HG03066 (cell line): ENCODE data around the gene FERMT2.
"Not testable (repeated sequence)": the region's sequence is repeated elsewhere in the genome, so short reads cannot be mapped to it uniquely, and the experiment has no call there.

ENCODE experiments used
- ATAC-seq: cut with Tn5 transposase; IDR thresholded peaks from one replicate; pipeline ENCODE4 v1.9.1; 2021; ENCODE audit warnings: low read depth; ENCODE audit not compliant: unreplicated experiment

FERMT2 gene

DNA sequence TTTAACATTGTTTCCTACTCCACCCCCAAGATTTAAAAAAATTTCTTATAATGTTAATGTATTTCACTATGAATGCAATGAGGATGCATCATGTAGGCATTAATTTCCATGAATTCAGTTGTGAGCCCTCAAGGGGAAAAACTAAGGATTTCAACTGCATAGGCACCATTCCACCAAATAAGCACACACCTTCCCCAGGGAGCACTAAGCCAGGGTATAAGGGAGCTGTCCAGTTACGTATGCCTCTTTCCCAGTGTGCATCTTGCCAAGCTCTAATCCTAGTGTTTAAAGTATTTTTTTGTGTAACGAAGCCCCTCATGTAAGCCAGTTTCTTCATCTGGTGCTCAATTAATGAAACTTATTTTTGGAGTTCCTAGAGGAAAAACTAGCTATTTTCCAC lies 6.6 kb downstream of the FERMT2 start:
- no peak for ATAC-seq

GRCh38 chr14:52939427-52939826 lies 11.4 kb downstream of the FERMT2 start:
- ATAC-seq, result no peak

GRCh38 chr14:52937869-52938268 lies 13.0 kb downstream of the FERMT2 start:
- ATAC-seq, result no peak

GRCh38 chr14:52937306-52937705 lies 13.5 kb downstream of the FERMT2 start:
- ATAC-seq, result no peak

- no peak for ATAC-seq
Measured at GRCh38 chr14:52936437-52936836, 14.4 kb downstream of the FERMT2 start.

- no peak for ATAC-seq
Measured at GRCh38 chr14:52935833-52936232, 15.0 kb downstream of the FERMT2 start.

GRCh38 chr14:52934762-52935161 lies 16.1 kb downstream of the FERMT2 start:
- ATAC-seq, result no peak

GRCh38 chr14:52929192-52929807 lies 21.6 kb downstream of the FERMT2 start:
- ATAC-seq, result no peak

- no peak for ATAC-seq
Measured at GRCh38 chr14:52926953-52927352, 23.9 kb downstream of the FERMT2 start.

- no peak for ATAC-seq
Measured at GRCh38 chr14:52923902-52924575, 26.8 kb downstream of the FERMT2 start.

DNA sequence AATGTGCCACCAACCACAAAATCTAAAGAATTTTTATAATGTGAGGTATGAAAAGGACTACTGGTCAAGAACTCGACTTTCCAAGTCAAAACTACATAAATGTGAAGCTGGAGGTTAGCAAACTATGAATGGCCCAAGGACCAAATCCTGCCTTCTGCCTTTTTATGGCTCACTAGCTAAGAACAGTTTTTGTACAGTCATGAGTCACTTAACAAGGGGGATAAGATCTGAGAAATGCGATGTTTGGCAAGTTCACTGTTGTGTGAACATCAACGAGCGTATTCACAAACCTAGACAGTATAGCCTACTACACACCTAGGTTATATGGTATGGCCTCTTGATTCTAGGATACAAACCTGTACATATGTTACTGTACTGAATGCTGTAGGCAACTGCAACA lies 28.2 kb downstream of the FERMT2 start:
- no peak for ATAC-seq

DNA sequence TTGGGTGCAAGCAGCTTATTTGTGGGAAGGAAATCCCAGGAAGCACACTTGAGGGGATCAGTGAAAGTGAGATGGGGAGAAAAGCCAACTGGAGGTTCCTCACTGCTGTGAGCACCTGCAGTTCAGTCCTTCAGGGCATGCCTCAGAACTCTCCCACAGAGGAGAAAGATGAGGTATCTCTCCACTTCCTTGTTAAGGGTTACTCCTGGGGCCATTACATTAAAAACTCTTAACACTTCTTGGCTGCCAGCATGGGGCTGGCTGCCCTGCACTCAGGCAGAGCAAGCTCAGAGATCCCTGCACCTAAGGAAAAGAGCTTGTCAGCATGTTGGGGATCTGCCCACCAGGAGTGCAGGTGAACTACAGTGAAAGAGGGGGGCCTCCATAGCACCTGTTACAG lies 28.8 kb downstream of the FERMT2 start:
- ATAC-seq, result no peak

DNA sequence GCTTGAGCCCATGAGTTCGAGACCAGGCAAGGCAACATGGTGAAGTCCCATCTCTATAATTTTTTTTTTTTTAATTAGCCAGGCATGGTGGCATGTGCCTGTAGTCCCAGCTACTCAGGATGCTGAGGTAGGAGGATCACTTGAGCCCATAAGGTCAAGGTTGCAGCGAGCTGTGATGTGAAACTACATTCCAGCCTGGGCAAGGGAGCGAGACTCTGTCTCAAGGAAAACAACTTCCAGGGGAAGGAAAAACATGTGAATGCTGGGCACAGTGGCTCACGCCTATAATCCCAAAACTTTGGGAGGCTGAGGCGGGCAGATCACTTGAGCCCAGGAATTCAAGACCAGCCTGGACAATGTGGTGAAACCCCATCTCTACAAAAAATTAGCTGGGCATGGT lies 30.4 kb downstream of the FERMT2 start:
- ATAC-seq, result not testable (repeated sequence)

- ATAC-seq, result no peak
Measured at GRCh38 chr14:52919971-52920370, 30.9 kb downstream of the FERMT2 start.

DNA sequence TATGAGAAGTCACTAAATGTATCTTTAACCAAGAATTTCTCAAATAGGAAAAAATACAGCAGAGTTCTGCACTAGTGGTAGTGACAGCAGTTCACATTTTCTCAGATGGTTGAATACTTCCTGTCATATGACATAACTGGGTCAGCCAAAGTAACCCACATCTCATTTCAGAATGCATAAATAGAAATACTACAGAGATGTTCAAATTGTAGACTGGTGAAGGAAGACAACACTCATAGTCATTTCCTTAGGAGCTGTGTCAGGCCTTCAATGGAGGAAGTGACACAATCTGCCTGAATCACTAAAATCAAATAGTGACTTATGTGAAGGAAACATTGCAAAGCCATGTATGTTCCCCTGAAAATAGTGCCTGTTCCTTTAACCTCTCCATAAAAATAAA lies 32.4 kb downstream of the FERMT2 start:
- ATAC-seq, result peak; percentile 94

DNA sequence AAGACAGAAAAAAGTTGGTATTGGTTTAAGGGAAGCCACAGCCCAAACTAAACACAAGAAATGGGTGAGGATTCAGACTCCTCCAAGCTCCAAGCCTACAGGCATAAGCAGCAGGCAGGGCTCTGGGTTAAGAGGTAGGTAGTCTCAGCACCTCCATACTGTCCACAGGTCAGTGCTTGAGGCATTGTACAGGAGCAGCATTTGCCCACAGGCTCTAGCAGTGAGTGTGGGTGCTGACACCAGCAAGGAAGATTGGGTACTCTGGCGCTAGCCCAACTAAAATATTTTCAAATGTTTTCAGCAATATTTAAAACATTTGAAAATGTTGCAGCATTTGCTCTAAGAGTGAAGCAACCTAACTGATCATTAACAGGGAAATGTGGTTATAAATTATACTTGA lies 33.1 kb downstream of the FERMT2 start:
- no peak for ATAC-seq

DNA sequence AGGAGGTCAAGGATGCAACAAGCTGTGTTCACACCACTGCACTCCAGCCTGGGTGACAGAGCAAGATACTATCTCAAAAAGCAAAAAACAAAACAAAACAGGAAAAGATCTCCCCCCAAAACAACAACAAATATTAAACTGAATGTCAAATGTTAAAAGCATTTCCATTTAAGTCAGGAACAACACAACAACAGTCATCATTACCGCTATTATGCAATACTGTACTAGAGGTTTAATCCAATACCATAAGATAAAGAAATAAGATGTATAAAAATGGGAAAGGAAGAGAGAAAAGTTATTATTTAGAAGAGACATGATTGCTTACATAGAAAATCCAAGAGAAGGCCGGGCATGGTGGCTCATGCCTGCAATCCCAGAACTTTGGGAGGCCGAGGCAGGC lies 36.6 kb downstream of the FERMT2 start:
- ATAC-seq, result no peak

GRCh38 chr14:52913271-52913670 lies 37.6 kb downstream of the FERMT2 start:
- no peak for ATAC-seq

DNA sequence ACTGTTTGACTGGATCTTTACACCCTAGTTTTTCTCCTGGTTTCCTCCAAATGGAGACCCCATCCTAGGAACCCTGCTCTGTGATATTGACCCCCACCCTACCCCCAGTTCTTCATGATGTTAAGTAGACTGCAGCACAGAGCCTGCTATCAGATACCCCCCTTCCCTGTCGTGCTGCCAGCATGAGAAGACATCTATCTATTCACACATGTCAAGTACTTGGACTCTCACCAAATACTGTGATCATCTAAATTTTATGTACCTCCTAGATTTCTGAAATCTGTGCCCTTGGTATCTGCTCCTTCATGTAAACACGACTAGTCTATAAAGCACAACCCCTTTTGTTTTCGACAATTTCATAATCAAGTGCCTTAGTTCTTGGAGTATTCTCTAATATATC lies 38.9 kb downstream of the FERMT2 start:
- no peak for ATAC-seq

DNA sequence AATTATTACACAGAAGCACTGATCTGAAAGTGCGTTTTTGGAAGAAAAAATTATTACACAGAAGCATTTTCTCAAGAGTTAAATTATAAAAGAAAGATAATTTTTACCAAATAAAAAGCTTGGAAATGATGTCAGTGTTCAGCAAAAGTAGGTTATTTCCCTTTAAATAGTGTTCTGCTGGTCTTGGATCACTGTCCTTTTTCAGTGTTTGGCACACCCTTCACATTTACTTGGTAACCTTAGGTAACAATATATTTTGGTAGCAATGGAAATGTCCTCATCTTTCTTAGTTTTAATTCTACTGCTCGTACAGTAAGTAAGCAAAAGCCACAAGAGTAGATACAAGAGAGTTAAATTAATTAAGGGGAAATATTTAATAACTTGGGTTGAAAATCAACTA lies 40.3 kb downstream of the FERMT2 start:
- ATAC-seq, result no peak

DNA sequence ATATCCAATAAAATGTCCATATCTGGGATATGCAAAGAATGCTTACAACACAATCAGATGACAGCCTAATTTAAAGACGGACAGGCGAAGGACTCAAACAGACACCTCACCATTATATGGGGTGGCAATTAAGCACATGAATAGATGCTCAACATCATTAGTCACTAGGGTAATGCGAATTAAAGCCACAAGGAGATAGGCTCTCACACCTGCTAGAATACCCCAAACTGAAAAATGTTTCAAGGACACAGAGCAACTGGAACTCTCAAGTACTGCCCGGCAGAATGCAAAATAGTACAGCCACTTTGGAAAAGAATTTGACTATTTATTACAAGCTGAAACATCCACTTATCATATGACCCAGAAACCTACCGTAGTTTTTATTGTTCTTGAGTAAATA lies 42.9 kb downstream of the FERMT2 start:
- ATAC-seq, result no peak

- no peak for ATAC-seq
Measured at GRCh38 chr14:52906141-52906601, 44.7 kb downstream of the FERMT2 start.
